GM21825 (cell line): ENCODE measurements around the gene DRC1.

ENCODE experiments used
- ATAC-seq: cut with Tn5 transposase; IDR thresholded peaks from one replicate; pipeline ENCODE4 v1.9.1; 2021; ENCODE audit warnings: mild to moderate bottlenecking, moderate library complexity; ENCODE audit not compliant: unreplicated experiment

DRC1 gene

DNA sequence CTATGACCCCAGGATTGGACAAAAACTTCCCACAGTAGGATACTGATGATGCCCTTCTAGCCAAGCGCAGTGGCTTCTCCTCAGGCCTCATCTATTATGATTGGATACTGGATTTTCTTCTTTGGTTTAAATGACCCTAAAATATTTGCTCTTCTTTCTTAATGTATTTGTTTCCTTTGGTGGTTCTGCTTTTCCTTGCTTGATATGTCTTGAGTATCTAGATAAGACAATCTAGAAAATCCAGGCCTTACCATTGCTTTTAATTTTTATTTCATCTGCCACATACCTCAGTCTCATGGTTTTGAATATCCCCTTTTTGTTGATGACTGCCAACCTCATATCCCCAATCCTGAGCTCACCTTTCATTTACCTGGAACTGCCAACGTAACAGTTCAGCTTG, 40.6 kb downstream of the DRC1 start:
- ATAC-seq, result no peak

DNA sequence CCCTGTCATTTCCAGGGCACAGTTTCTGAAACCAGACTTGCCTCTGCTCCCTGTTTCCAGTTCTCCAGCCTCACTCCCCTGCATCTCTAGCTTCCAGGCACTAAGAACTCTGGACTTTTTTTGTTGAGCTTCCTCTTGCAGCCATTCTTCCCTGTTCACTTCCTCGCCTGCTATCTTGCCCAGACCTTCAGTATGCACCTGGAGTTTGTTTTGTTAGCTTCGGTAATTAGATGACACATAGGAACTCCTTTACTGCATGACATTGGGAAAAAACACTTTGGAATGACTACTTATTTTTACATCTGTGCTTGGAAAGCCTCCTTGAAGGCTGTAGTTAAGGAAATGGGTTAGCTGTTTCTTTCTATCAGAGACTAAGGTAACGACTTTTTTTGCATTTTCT, 41.0 kb downstream of the DRC1 start:
- no peak for ATAC-seq

- no peak for ATAC-seq
Observed at GRCh38 chr2:26444236-26444635, 42.5 kb downstream of the DRC1 start.

GRCh38 chr2:26448651-26449050, 46.9 kb downstream of the DRC1 start:
- no peak for ATAC-seq

GRCh38 chr2:26449278-26450030, 47.7 kb downstream of the DRC1 start:
- no peak for ATAC-seq

DNA sequence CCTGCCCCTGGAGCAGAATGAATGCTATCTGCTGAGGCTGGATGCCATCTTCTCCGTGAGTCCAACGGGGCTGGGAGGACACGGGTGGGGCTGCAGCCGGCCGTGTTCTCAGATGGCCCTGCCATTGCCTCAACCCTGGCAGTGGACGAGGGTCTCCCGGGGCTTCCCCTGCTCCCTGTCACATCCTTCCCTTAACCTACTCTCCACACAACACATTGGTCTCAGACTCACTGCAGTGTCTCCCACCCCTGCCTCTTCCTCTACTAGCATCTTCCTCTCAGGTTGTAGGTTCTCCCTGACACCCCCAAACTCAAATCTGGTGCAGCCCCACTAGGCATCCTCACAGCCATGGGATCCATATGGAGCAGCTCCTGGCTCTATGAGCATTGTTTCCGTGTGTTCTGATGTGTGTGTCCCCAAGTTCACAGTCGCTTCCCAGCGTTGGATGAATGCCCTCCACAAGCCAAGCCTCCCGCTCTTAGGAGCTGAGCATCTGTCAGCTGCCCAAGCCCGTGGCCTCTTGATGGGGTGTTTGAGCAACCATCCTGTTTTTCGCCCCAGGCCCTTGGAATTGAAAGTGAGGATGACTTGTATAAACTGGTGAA, 48.4 kb downstream of the DRC1 start:
- ATAC-seq, result no peak

- no peak for ATAC-seq
Observed at GRCh38 chr2:26451700-26452099, 50.0 kb downstream of the DRC1 start.

GRCh38 chr2:26453421-26454329, 52.0 kb downstream of the DRC1 start:
- no peak for ATAC-seq

- ATAC-seq, result no peak
Observed at GRCh38 chr2:26454561-26455001, 52.9 kb downstream of the DRC1 start.

- no peak for ATAC-seq
Observed at GRCh38 chr2:26455037-26455669, 53.4 kb downstream of the DRC1 start.

- no peak for ATAC-seq
Observed at GRCh38 chr2:26455670-26456439, 54.1 kb downstream of the DRC1 start.

DNA sequence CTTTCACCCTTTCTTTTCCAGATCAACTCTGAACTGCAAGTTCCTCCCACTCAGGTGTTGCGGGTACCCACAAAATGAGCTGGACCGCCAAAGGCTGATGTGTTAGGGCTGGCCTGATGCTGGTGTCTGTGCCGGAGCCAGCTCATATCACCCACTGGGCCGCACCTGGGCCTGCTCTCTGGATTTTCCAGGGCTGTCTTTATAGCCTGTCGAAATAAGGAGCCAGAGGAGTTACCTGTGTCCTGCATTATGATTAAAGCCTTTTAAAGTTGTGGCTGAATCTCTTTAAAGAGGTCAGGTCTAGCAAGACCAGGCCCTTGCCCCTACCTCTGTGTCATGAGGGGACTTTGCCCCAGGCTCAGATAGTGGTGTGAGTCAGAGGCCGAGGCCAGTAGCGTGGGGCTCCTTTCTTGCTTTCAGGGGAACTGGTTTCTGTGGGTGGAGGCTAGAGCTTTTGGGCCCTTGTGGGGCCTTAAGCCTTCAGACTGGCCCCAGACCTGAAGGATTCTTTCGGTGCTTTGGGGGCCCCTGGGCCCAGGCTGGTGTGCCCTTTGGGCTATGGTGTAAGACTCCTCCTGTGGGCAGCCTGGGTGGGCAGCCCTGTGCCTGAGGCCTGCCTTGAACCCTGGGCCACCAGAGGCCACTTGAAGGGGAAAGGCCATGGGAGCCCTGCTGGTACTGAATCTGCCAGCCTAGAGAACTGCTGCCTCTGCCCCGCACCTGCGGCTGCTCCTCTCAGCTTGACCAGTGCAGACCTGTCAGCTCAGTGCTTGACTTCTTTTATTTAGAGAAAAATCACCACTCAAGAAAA, 54.9 kb downstream of the DRC1 start:
- ATAC-seq, result no peak

- no peak for ATAC-seq
Observed at GRCh38 chr2:26457251-26457666, 55.5 kb downstream of the DRC1 start.

- no peak for ATAC-seq
Observed at GRCh38 chr2:26457695-26458364, 56.1 kb downstream of the DRC1 start.

- no peak for ATAC-seq
Observed at GRCh38 chr2:26458365-26459042, 56.8 kb downstream of the DRC1 start.

- no peak for ATAC-seq
Observed at GRCh38 chr2:26459991-26460612, 58.4 kb downstream of the DRC1 start.

DNA sequence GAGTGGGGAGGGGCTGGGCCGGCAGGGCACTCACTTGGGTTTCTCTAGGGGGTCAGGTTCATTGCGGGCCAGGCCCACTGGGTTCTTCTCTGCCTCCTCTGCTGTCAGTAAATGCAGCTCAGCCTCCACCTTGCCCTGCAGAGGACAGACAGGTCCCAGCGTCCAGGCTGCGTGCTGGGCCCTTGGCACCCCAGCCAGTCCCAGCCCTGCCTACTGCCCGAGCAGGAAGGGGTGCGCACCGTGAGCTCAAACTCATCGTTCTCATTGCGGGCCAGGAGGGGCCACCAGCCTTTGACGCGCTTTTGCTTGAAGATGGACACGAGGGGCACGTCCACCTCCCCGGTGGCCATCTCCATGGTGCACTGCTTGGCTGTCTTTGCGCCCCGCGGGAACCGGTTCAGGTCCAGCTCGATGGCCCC, 58.9 kb downstream of the DRC1 start:
- ATAC-seq, result no peak

- ATAC-seq, result no peak
Observed at GRCh38 chr2:26461601-26462023, 59.9 kb downstream of the DRC1 start.
